Measurements from ENCODE around the gene GRM1.

The GRM1 gene

DNA sequence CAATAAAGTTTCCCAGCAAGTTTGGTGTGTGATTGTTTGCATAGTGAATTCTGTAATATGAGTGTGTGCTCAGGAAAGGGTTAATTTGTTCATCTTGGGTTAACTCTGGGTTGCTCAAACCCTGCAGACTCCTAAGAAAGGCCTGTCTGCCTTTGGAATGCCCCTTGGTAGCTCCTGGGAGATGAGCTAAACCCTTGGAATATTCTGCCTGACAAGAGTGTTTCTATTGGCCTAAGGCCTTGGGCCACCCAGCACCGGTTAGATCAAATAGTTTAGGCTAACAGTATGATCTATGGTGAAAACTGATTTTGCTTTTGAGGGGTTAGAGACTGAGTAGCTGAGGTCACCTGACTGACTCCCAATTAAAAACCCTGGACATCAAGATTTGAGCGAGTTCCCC, 248.3 kb downstream of the GRM1 start:
- DNase-seq (ENCODE audit: low spot score), result no peak

DNA sequence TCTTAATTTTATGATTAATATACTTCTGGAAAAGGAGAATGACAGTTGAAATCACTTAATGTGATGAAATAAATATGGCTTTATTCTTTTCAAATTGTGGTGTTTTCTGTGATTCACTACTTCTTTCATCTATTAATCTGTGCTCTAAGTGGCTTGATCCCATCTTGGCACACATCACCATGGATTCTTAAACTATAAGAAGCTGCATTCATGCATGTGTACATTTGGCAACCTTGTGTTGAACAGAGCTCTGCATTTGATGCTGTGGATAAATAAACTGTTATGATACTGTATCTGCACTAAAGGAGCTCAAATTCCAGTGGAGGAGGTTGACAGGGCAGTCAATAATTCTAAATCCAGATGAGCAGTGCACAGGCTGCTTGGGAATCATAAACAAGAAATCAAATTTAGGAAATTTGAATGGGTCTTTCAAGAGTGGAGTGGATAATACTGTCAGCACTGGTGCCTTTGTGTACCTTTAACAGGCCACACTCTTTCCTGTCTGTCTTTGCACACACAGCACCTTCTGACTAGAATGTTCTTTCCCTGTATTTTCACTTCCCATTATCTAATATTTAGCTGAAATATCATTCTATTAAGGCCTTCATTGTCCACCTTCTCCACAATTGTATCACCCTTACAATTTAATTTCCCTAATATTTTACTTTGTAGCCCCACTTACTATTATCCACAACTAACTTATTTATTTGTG, 252.9 kb downstream of the GRM1 start:
- no peak for DNase-seq (ENCODE audit: low spot score)

- DNase-seq (ENCODE audit: low spot score), result no peak
These were observed 254.0 kb downstream of the GRM1 start for GRCh38 chr6:146282837-146283236.

DNA sequence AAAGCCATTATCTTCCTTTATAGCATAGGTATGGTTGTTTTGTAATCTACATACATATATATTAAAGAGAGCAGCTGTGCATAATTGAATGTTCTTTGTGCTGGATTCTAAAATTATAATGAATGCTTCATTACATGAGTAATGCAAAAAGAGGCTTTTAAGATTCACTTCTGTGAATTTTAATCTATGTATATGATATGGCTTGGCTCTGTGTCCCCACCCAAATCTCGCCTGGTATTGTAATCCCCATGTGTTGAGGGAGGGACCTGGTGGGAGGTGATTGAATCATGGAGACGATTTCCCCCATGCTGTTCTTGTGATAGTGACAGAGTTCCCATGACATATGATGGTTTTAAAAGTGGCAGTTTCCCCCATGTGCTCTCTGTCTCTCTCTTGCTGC, 255.4 kb downstream of the GRM1 start:
- no peak for DNase-seq (ENCODE audit: low spot score)

- no peak for DNase-seq (ENCODE audit: low spot score)
These were observed 258.1 kb downstream of the GRM1 start for GRCh38 chr6:146286961-146287360.

GRCh38 chr6:146287691-146288369, 259.0 kb downstream of the GRM1 start:
- no peak for DNase-seq (ENCODE audit: low spot score)

DNA sequence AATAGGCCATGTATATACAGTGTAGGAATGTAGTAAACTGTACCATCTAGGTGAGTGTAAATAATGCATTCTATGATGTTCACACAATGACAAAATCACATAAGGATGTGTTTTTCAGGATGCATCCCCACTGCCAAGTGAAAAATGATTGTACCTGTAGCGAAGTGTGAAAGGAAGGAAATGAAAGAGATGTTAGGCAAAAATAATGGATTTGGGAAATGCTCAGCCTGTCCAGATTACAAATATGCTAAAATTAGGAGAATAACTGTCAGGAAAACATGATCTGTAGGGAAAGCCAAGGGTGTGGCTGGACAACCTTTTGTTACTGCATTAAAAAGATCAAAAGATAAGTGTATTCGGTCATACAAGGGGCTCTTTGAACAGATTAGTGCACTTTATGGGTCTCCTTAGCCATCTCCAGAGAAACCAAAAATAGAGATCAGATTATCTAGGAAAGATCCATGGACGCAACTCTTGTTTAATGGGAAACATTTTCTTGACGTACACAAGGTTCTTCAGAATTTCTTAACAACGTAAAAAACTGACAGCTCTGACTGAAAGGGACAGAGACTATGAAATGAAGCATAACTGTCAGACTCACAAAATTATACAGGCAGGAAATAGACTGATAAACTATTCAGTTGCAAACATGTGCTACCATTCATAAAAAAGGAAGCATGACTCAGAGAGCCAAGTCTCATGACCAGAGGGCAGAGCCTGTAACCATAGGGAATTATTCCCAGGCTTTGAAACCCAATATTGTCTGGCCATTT, 261.1 kb downstream of the GRM1 start:
- peak; percentile 69 for DNase-seq (ENCODE audit: low spot score)

GRCh38 chr6:146290589-146290901, 261.7 kb downstream of the GRM1 start:
- no peak for DNase-seq (ENCODE audit: low spot score)

GRCh38 chr6:146292506-146292905, 263.6 kb downstream of the GRM1 start:
- no peak for DNase-seq (ENCODE audit: low spot score)

DNA sequence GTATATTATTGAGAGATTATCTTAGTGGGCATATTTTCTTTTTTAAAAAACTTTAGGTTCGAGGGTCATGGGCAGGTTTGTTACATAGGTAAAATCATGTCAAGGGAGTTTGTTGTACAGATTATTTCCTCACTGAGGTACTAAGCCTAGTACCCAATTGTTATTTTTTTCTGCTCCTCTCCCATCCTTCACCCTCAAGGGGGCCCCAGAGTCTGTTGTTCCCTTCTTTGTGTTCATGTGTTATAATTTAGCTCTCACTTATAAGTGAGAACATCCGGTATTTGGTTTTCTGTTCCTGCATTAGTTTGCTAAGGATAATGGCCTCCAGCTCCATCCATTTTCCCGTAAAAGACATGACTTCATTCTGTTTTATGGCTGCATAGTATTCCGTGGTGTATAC, 266.8 kb downstream of the GRM1 start:
- no peak for DNase-seq (ENCODE audit: low spot score)

GRCh38 chr6:146297815-146298214, 269.0 kb downstream of the GRM1 start:
- DNase-seq (ENCODE audit: low spot score), result no peak

GRCh38 chr6:146300521-146300920, 271.7 kb downstream of the GRM1 start:
- no peak for DNase-seq (ENCODE audit: low spot score)

DNA sequence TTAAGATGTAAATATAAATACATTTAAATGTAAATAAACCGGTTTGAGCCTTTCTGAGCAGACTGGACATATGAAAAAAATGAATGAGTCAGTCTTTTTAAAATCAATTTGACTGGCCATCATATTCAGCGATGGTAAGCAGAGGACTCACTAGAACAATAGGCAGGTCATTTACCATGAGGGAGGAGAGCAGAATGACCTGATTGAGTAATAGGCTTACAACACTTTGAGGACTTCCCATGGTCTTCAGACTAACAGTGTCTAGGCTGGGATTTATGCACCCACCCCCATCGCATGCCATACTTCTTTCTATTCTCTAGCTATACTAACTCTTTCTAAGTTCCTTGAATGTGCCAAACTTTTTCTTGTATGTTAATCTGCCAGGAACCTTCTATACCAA, 272.9 kb downstream of the GRM1 start:
- DNase-seq (ENCODE audit: low spot score), result no peak

GRCh38 chr6:146302994-146303393, 274.1 kb downstream of the GRM1 start:
- no peak for DNase-seq (ENCODE audit: low spot score)

DNA sequence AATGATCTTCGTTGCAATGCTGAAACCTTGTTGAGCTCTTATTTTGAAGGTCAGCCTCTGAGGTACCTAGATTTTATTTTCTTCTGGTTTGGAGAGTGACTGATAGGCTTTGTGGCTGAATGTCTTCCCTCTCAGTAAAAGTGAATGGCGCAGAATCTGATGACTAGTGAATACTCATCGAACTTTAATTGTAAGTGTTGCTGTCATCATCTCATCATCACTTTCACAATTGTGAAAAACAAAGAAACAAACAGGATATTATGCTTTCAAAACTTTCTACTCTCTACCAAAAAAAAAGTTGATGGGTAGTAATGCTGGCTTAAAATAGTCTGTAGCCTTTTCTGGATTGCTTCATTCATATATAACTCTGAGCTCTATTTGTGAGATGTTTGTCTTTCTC, 275.3 kb downstream of the GRM1 start:
- DNase-seq (ENCODE audit: low spot score), result no peak

GRCh38 chr6:146305092-146305491, 276.2 kb downstream of the GRM1 start:
- DNase-seq (ENCODE audit: low spot score), result no peak

DNA sequence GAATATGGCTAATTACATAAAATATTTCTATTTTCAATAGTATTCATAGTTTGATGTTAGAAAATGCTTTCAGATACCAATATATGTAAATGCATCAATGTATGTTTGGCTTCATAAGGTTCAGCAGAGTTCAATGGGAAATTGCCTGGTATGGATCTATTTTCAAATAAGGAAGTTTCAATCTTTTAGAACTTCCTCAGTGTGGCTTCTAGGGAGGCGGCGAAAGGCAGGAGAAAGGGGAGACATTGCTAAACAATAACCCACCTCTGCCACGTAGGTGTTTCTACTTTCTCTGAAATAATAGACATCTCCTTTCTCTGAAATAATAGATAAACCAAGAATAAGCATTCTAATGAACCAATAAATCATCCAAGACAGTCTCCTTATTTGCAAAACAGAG, 277.1 kb downstream of the GRM1 start:
- no peak for DNase-seq (ENCODE audit: low spot score)

- DNase-seq (ENCODE audit: low spot score), result no peak
These were observed 281.8 kb downstream of the GRM1 start for GRCh38 chr6:146310628-146311027.

GRCh38 chr6:146311079-146311478, 282.2 kb downstream of the GRM1 start:
- DNase-seq (ENCODE audit: low spot score), result no peak

GRCh38 chr6:146312608-146313007, 283.7 kb downstream of the GRM1 start:
- DNase-seq (ENCODE audit: low spot score), result no peak

DNA sequence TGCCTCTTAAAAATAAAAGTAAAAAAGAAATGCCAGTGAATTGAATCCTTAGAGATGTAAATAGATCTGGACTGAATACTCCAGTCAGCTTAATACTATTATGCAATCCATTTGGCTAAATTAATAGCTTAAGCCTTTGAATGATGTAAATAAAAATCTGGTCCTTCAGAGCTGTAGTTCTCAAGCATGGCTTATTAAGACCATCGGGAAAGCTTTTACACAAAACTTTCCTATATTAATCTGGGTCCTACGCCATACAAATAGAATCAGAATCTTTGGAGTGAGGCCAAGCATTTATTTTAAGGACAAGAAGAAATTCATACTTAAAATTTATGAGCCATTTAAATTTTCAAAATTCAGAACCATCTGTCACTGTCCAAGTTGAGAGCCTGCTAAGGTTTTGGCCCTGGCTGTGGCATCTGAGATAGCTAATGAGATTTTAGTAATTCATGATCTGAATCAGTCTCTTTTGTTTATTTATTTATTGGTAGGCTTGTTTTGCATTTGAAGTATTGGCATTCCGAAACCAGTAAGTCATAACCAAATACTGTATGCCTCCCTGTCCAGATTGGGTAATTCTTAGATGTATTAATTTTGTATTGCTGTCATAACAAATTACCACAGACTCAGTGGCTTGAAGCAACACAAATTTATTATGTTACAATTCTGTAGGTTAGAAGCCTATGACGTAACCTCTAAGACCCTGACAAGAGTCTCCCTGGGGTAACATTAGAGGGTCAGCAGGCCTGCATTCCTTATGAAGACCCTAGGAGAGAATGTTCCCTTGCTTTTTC, 286.7 kb downstream of the GRM1 start:
- peak; percentile 11 for DNase-seq (ENCODE audit: low spot score)

DNA sequence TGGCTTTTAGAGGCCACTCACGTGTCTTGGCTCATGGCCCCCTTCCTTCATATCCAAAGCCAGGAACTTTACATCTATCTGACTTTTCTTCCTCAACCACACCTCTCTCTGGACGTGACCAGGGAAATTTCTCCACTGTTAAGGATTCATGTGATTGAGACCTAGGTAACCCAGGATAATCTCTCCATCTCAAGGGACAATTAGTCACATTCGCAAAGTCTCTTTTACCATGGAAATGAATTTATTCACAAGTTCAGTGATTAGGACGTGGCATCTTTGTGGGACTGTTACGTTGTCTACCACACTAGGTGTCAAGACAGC, 287.3 kb downstream of the GRM1 start:
- no peak for DNase-seq (ENCODE audit: low spot score)

GRCh38 chr6:146331013-146331412, 302.2 kb downstream of the GRM1 start:
- no peak for DNase-seq (ENCODE audit: low spot score)
